Right atrium auricular region (tissue), 2 donors: ENCODE measurements around the gene MAN1C1. TPM values are rescaled to one million over a fixed set of nuclear protein-coding genes. Genes with fewer than 3 reads are reported as not detected.

Experiments
- DNase-seq: peaks from one replicate; pipeline ENCODE4 v3.0.0-alpha.2; 2019; ENCODE audit warnings: low spot score
- H3K27ac ChIP-seq, 2 donors: fragments of 200-600 bp; sonication (generic); 1 replicate in 1 of 2; 2 replicates in 1 of 2; pipeline ENCODE4 v1.5.1; 2016 to 2019
- H3K27me3 ChIP-seq, 2 donors: fragments of 200-600 bp; sonication (generic); one replicate each; pipeline versions ENCODE4 v1.5.1 to v1.6.0; 2017 to 2019
- H3K36me3 ChIP-seq: fragments of 200-600 bp; sonication (generic); one replicate; pipeline ENCODE4 v1.5.1; 2016
- H3K4me1 ChIP-seq, 2 donors: fragments of 200-600 bp; sonication (generic); one replicate each; pipeline versions ENCODE4 v1.5.1 to v1.6.0; 2017 to 2019
- H3K4me3 ChIP-seq, 2 donors: fragments of 200-600 bp; sonication (generic); 1 replicate in 1 of 2; 2 replicates in 1 of 2; pipeline ENCODE4 v1.5.1; 2017 to 2019; ENCODE audit warnings: mild to moderate bottlenecking in 1 of 2, moderate library complexity in 1 of 2
- H3K9me3 ChIP-seq, 2 donors: fragments of 200-600 bp; sonication (generic); one replicate each; pipeline ENCODE4 v1.5.1; 2019
- CTCF ChIP-seq, 2 donors: fragments of 200-600 bp; sonication (generic); IDR thresholded peaks; one replicate each; pipeline ENCODE4 v1.5.1; 2019; ENCODE audit warnings: antibody characterized with exemption in 2 of 2
- total RNA-seq, 2 donors: library from RNA; depleted of rRNA; stranded (reverse); fragments of >200 nt; gene quantifications; one replicate each; pipeline ENCODE4 v1.1.0, GENCODE V29; 2016

The MAN1C1 gene
- total RNA-seq, 2 donors from 2014 or later: 9.4 to 13.6 TPM

- H3K27me3 ChIP-seq: no peaks in the 10 kb centered on the region
- H3K4me3 ChIP-seq: no peak overlapping the region
- no peak for DNase-seq
- H3K4me1 ChIP-seq: peaks cover 0 to 28% of the 10 kb centered on the region in 2 donors
- H3K36me3 ChIP-seq: no peaks in the 10 kb centered on the region
- no peak for TF ChIP-seq CTCF (IDR thresholded peaks at IDR 0.05)
- peak overlapping the region; percentile 88 to 96 for H3K27ac ChIP-seq
- H3K9me3 ChIP-seq: no peaks in the 10 kb centered on the region
These were observed 128.2 kb downstream of the MAN1C1 start for GRCh38 chr1:25744636-25745425.

- Histone ChIP-seq H3K9me3 (no peaks in the 10 kb centered on the region), H3K27ac (no peak overlapping the region), H3K27me3 (no peaks in the 10 kb centered on the region), H3K36me3 (no peaks in the 10 kb centered on the region), H3K4me1 (peaks cover 0 to 28% of the 10 kb centered on the region in 2 donors), H3K4me3 (no peak overlapping the region)
- TF ChIP-seq CTCF (IDR thresholded peaks at IDR 0.05): no peak
- DNase-seq: no peak
These were observed 129.9 kb downstream of the MAN1C1 start for GRCh38 chr1:25746299-25747045.

GRCh38 chr1:25747046-25747719 lies 130.6 kb downstream of the MAN1C1 start:
- Histone ChIP-seq H3K27ac (no peak overlapping the region), H3K4me3 (no peak overlapping the region), H3K36me3 (no peaks in the 10 kb centered on the region), H3K4me1 (peaks cover 0 to 28% of the 10 kb centered on the region in 2 donors), H3K9me3 (no peaks in the 10 kb centered on the region), H3K27me3 (no peaks in the 10 kb centered on the region)
- TF ChIP-seq CTCF (IDR thresholded peaks at IDR 0.05): no peak
- DNase-seq: no peak

GRCh38 chr1:25748531-25749205 lies 132.1 kb downstream of the MAN1C1 start:
- H3K9me3 ChIP-seq: no peaks in the 10 kb centered on the region
- H3K27ac ChIP-seq: no peak overlapping the region
- H3K4me1 ChIP-seq: peaks cover 0 to 15% of the 10 kb centered on the region in 2 donors
- H3K36me3 ChIP-seq: peaks cover 5% of the 10 kb centered on the region
- no peak overlapping the region for H3K4me3 ChIP-seq
- H3K27me3 ChIP-seq: no peaks in the 10 kb centered on the region
- no peak for TF ChIP-seq CTCF (IDR thresholded peaks at IDR 0.05)
- DNase-seq: no peak

- H3K4me3 ChIP-seq: no peak overlapping the region
- TF ChIP-seq CTCF (IDR thresholded peaks at IDR 0.05): no peak
- no peak for DNase-seq
- no peaks in the 10 kb centered on the region for H3K27me3 ChIP-seq
- no peak overlapping the region for H3K27ac ChIP-seq
- H3K36me3 ChIP-seq: peaks cover 7% of the 10 kb centered on the region
- no peaks in the 10 kb centered on the region for H3K9me3 ChIP-seq
- no peaks in the 10 kb centered on the region for H3K4me1 ChIP-seq
These were observed 134.5 kb downstream of the MAN1C1 start for GRCh38 chr1:25750923-25751605.
